Keratinocyte (primary cell): ENCODE results near the gene OR2F1. TPM values are rescaled to one million over a fixed set of nuclear protein-coding genes. Genes with fewer than 3 reads are reported as not detected.

ENCODE experiments used
- DNase-seq: peaks from one replicate; pipeline ENCODE4 v3.0.0-alpha.2; 2011; ENCODE audit warnings: low read depth, missing footprints, low spot score
- FAIRE-seq: peaks from 2 replicates; lab custom pipeline; 2011; peaks lifted over from hg19 to GRCh38; lab: Jason Lieb, UNC
- H2AFZ ChIP-seq: 2 replicates; pipeline ENCODE4 v1.6.0; 2012; ENCODE audit warnings: low read length, control low read depth, inconsistent platforms; ENCODE audit not compliant: control insufficient read depth
- H3K27ac ChIP-seq: 2 replicates; pipeline ENCODE4 v1.5.1; 2011; ENCODE audit warnings: low read length; ENCODE audit not compliant: control insufficient read depth, insufficient read depth
- H3K27me3 ChIP-seq: 3 replicates; pipeline ENCODE4 v1.6.0; 2011; ENCODE audit warnings: low read length; ENCODE audit not compliant: control insufficient read depth, insufficient read depth; ENCODE audit errors: extremely low read depth
- H3K36me3 ChIP-seq, 2 experiments: 2 replicates in 1 of 2; 3 replicates in 1 of 2; pipeline ENCODE4 v1.5.1; 2011; ENCODE audit warnings: low read length in 2 of 2, mild to moderate bottlenecking in 1 of 2; ENCODE audit not compliant: control insufficient read depth in 2 of 2, insufficient read depth in 2 of 2; ENCODE audit errors: extremely low read depth in 1 of 2
- H3K4me1 ChIP-seq: 3 replicates; pipeline ENCODE4 v1.5.1; 2011; ENCODE audit warnings: low read length; ENCODE audit not compliant: control insufficient read depth, insufficient read depth; ENCODE audit errors: extremely low read depth
- H3K4me2 ChIP-seq: 3 replicates; pipeline ENCODE4 v1.6.0; 2011; ENCODE audit warnings: low read depth, low read length; ENCODE audit not compliant: control insufficient read depth, insufficient read depth; ENCODE audit errors: extremely low read depth
- H3K4me3 ChIP-seq, 3 experiments: fragments of 200-600 bp in 1 of 3; sonication (generic) in 1 of 3; 2 replicates in 2 of 3; 3 replicates in 1 of 3; pipeline ENCODE4 v1.5.1; 2011 to 2016; ENCODE audit warnings: low read length in 3 of 3, mild to moderate bottlenecking in 3 of 3, control low read depth in 2 of 3, inconsistent platforms in 1 of 3, low read depth in 1 of 3, mixed read lengths in 1 of 3, mixed run types in 1 of 3, moderate library complexity in 1 of 3; ENCODE audit not compliant: control insufficient read depth in 2 of 3, insufficient read depth in 2 of 3; ENCODE audit errors: extremely low read depth in 1 of 3
- H3K79me2 ChIP-seq: 2 replicates; pipeline ENCODE4 v1.6.0; 2012; ENCODE audit warnings: low read length; ENCODE audit not compliant: control insufficient read depth, insufficient read depth
- H3K9ac ChIP-seq: 3 replicates; pipeline ENCODE4 v1.6.0; 2011; ENCODE audit warnings: low read length; ENCODE audit not compliant: control insufficient read depth, insufficient read depth; ENCODE audit errors: extremely low read depth
- H3K9me1 ChIP-seq: 3 replicates; pipeline ENCODE4 v1.6.0; 2011; ENCODE audit warnings: low read length; ENCODE audit not compliant: control insufficient read depth, insufficient read depth; ENCODE audit errors: extremely low read depth
- H3K9me3 ChIP-seq: 2 replicates; pipeline ENCODE4 v1.5.1; 2012; ENCODE audit warnings: low read depth, low read length; ENCODE audit not compliant: control insufficient read depth
- H4K20me1 ChIP-seq: 3 replicates; pipeline ENCODE4 v1.6.0; 2011; ENCODE audit warnings: low read length; ENCODE audit not compliant: control insufficient read depth, insufficient read depth; ENCODE audit errors: extremely low read depth
- CTCF ChIP-seq, 3 experiments: IDR thresholded peaks in 1 of 3; conservative IDR thresholded peaks in 1 of 3; optimal IDR thresholded peaks in 1 of 3; 2 replicates in 2 of 3; 3 replicates in 1 of 3; pipeline versions ENCODE3 to v1.5.1; 2011; ENCODE audit warnings: low read length in 3 of 3, mild to moderate bottlenecking in 3 of 3, moderate library complexity in 2 of 3, control low read depth in 1 of 3, inconsistent platforms in 1 of 3; ENCODE audit not compliant: insufficient read depth in 2 of 3; ENCODE audit errors: extremely low read depth in 1 of 3
- EZH2 ChIP-seq: IDR thresholded peaks from one replicate; pipeline ENCODE4 v1.6.1; 2012; ENCODE audit warnings: inconsistent platforms, mild to moderate bottlenecking, low read length, moderate library complexity
- dilution Hi-C: fragments of 300-500 bp; cut with MboI; formaldehyde crosslinking; loops from one replicate; pipeline ENCODE4 v1.7.0; 2020; ENCODE audit warnings: low sequenced_read_pairs; ENCODE audit not compliant: extremely low pct_ligation_motif_present
- polyA minus RNA-seq, 3 experiments: library from RNA; depleted of rRNA, polyadenylated mRNA; stranded (reverse); fragments of >200 nt; gene quantifications; 1 replicate in 1 of 3; 2 replicates in 1 of 3; 3 replicates in 1 of 3; pipeline ENCODE4 v1.2.3, GENCODE V29; 2011
- polyA plus RNA-seq, 5 experiments: library from polyadenylated mRNA; depleted of rRNA in 3 of 5; stranded (reverse) in 3 of 5; stranded (forward) in 1 of 5; unstranded in 1 of 5; fragments of >200 nt; gene quantifications; 1 replicate in 1 of 5; 2 replicates in 3 of 5; 3 replicates in 1 of 5; pipeline versions ENCODE4 v1.2.1 to v1.2.3, GENCODE V29; 2011 to 2012; ENCODE audit warnings: missing spikeins in 2 of 5, low read depth in 1 of 5, low replicate concordance in 1 of 5

OR2F1 gene
- polyA plus RNA-seq (not detected in 3 replicates), polyA minus RNA-seq (not detected in 3 replicates)
- polyA plus RNA-seq (2011; ENCODE audit: low read depth): not detected
- not detected in 2 replicates for polyA plus RNA-seq (2011; cell fraction: cytosol; rRNA removed)
- polyA plus RNA-seq (2011; cell fraction: nucleus; rRNA removed): not detected in 2 replicates
- polyA plus RNA-seq (2012; ENCODE audit: low replicate concordance): not detected in 2 replicates
- not detected for polyA minus RNA-seq (2011; cell fraction: cytosol; rRNA and poly(A)+ RNA removed)
- polyA minus RNA-seq (2011; cell fraction: nucleus; rRNA and poly(A)+ RNA removed): not detected in 2 replicates

GRCh38 chr7:143954544-143954943 is at the start of gene OR2F1:
OR2F1 (plus strand) TSS chr7:143954844; CDS start chr7:143959971, 5,127 bp downstream.
- Histone ChIP-seq H3K27me3 (no peaks in the 10 kb centered on the region), H3K4me2 (no peak within 1 kb of the TSS), H3K9me3 (no peaks in the 10 kb centered on the region), H3K79me2 (no peaks in the 10 kb centered on the region), H3K4me1 (no peaks in the 10 kb centered on the region), H3K36me3 (no peaks in the 10 kb centered on the region), H3K9ac (no peak within 1 kb of the TSS), H3K9me1 (no peaks in the 10 kb centered on the region), H2AFZ (no peak within 1 kb of the TSS), H3K4me3 (no peak within 1 kb of the TSS), H4K20me1 (no peaks in the 10 kb centered on the region), H3K27ac (no peak within 1 kb of the TSS)
- dilution Hi-C loops: no loop called here
- DNase-seq: no peak
- FAIRE-seq: no peak
- TF ChIP-seq EZH2 (no peak), CTCF (optimal IDR thresholded peaks at IDR 0.05 in 1 of 3, IDR thresholded peaks at IDR 0.05 in 1 of 3, conservative IDR thresholded peaks at IDR 0.05 in 1 of 3; ENCODE audit: extremely low read depth in 1 of 3, insufficient read depth in 2 of 3, low read length in 3 of 3) (no peak)

- Histone ChIP-seq H3K4me3 (no peak overlapping the region), H3K79me2 (peaks cover 9% of the 10 kb centered on the region), H4K20me1 (no peaks in the 10 kb centered on the region), H2AFZ (no peak overlapping the region), H3K27me3 (no peaks in the 10 kb centered on the region), H3K4me1 (peaks cover 6% of the 10 kb centered on the region), H3K9me3 (no peaks in the 10 kb centered on the region), H3K4me2 (no peak overlapping the region), H3K36me3 (no peaks in the 10 kb centered on the region), H3K27ac (no peak overlapping the region), H3K9ac (no peak overlapping the region), H3K9me1 (no peaks in the 10 kb centered on the region)
- FAIRE-seq (no peak), DNase-seq (no peak)
- TF ChIP-seq EZH2: no peak
- TF ChIP-seq CTCF (optimal IDR thresholded peaks at IDR 0.05 in 1 of 3, IDR thresholded peaks at IDR 0.05 in 1 of 3, conservative IDR thresholded peaks at IDR 0.05 in 1 of 3; ENCODE audit: extremely low read depth in 1 of 3, insufficient read depth in 2 of 3, low read length in 3 of 3): no peak
- dilution Hi-C loops: no loop called here
Measured at GRCh38 chr7:143905509-143905908, 49.1 kb upstream of the OR2F1 start.
